ENCODE data around the gene SP1.

DNA sequence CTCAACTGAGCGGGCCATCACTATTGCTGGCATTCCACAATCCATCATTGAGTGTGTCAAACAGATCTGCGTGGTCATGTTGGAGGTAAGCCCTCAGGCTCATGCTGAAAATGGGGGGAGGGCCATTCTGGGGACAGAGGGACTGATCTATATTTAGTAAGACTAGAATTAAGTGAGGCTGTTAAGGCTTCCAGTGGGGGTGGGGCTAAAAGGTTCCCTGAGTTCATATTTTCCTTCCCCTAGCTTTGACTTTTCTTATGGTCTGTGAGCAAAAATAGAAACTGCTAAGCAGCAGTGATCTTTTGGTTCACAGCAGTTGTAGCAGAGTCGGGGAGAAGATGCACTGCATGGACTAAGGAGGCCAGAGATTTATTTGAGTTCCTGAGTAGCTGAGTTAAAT is 81.1 kb downstream of the SP1 start:
- TF ChIP-seq CTCF (IDR thresholded peaks at IDR 0.05; ENCODE audit: insufficient read depth, low read depth, low read length) (no peak), EZH2 (IDR thresholded peaks at IDR 0.05; ENCODE audit: insufficient read depth, low read length) (no peak)
